HG03097 (cell line): ENCODE measurements around the gene SEL1L2.
A peak's percentile ranks its signal among the peaks of the same experiment; 100 is the strongest.
"Not testable (repeated sequence)": the region's sequence is repeated elsewhere in the genome, so short reads cannot be mapped to it uniquely, and the experiment has no call there.

Experiments used
- ATAC-seq: cut with Tn5 transposase; IDR thresholded peaks from one replicate; pipeline ENCODE4 v1.9.1; 2021; ENCODE audit not compliant: unreplicated experiment, low FRiP score

The SEL1L2 gene, protein sequence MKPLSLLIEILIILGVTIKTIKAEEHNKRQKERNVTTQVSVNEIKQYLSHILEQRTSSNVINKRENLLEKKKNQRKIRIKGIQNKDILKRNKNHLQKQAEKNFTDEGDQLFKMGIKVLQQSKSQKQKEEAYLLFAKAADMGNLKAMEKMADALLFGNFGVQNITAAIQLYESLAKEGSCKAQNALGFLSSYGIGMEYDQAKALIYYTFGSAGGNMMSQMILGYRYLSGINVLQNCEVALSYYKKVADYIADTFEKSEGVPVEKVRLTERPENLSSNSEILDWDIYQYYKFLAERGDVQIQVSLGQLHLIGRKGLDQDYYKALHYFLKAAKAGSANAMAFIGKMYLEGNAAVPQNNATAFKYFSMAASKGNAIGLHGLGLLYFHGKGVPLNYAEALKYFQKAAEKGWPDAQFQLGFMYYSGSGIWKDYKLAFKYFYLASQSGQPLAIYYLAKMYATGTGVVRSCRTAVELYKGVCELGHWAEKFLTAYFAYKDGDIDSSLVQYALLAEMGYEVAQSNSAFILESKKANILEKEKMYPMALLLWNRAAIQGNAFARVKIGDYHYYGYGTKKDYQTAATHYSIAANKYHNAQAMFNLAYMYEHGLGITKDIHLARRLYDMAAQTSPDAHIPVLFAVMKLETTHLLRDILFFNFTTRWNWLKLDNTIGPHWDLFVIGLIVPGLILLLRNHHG

DNA sequence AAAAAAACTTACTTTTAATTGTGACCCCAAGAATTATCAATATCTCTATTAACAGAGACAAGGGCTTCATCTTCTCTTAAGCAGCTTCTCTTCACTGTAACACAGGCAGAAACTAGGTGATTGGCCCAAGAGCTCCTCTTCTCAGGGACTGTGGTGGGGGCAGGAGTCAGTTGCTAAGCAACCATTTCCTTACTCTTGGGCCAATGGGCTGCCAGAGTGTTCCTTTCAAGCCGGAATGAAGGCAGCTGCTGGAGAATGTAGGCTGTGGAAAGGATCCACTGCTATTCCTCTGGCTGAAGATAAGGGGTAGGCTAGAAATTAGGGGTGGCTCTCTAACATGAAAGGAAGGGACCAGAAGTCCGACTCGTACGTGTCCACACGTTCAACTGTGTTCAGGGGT is at the start of gene SEL1L2:
Gene SEL1L2, minus strand, starts transcription at position 150 of the 400 bp plus-strand sequence. Its CDS starts 80 bp downstream, at position 70.
- no peak for ATAC-seq

DNA sequence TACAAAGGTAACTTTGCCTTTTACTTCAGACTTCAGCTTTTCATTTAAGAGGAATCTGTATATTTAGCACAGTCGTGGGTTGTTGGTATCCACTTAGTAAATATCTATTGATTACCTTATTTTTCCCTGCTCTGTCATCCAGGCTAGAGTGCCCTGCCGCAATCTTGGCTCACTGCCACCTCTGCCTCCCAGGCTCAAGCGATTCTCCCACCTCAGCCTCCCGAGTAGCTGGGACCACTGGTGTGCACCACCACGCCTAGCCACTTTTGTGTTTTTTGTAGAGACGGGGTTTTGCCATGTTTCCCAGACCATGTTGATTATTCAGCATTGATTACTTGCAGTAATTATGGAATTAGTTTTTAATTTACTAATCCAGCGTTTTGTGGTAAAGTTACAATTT is 46.2 kb upstream of the SEL1L2 start:
- ATAC-seq = no peak

DNA sequence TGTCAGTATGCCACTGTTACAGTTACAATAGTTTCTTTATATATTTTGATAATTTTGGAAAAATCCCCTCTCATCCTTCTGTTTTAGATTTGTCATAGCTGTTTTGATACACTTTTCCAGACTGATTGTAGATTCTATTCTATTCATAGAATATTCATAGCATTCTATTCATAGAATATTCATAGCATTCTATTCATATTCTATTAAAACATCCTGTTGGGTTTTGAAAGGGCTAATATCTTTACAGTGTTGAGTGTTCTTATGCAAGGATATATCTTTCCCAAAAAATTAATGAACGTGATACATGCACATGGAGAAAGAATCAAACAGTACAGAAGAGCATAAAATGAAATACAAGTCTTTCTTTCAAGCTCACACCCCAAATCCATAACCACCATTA is 42.9 kb upstream of the SEL1L2 start:
- ATAC-seq = no peak

DNA sequence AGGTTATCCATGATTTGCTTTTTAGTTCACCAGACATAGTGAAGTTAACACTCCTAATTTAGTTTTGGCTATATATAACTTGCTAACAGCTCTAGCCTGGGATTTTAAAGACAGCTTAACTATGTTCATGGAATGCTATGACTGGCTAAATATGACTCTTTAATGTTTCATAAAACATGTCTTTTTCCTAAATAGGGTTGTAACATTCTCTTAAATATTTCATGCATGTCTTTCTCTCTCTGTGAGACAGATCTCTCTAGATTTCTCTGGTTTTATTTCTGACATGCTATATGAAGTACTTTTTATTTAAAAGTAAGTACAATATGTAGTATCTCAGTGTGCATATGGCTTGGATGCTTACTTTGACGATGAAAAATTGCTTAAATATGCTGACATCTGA is 40.6 kb upstream of the SEL1L2 start:
- no peak for ATAC-seq

DNA sequence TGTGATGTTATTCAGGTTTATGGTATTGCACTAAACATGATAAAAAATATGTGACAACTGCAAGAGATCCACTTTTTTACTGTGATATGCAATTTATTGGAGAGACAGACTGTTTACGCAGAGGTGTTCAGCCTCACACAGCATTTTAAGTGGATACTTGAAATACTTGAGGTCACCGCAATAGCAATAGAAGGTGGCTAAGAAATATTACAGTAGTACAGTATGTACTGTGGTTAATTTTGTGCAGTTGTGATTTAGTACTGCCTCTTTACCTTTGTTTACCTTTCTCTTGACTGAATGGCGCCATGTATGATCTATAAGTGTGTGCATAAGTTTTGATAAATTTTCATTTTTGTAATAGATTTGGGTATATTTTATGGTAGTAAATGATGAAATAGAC is 22.3 kb upstream of the SEL1L2 start:
- no peak for ATAC-seq

DNA sequence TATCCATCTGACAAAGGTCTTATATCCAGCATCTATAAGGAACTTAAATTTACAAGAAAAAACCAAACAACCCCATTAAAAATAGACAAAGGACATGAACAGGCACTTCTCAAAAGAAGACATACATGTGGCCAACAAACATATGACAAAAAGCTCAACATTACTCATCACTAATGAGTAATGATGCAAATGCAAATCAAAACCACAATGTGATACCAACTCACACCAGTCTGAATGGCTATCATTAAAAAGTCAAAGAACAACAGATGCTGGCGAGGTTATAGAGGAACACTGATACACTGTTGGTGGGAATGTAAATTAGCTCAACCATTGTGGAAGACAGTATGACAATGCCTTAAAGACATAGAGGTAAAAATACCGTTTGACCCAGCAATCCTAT is 18.8 kb upstream of the SEL1L2 start:
- no peak for ATAC-seq

DNA sequence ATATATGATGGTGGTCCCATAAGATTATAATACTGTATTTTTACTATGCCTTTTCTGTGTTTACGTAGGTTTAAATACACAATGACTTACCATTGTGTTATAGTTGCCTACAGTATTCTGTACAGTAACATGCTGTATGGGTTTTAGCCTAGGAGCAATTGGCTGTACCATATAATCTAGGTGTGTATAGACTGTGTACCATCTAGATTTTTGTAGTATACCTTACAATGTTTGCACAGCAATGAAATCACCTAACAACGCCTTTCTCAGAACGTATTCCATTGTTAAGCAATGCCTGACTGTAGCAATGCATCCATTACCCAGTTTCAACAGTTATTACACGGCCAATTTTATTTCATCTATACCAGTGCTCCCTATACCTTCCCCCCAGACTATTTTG is 15.6 kb upstream of the SEL1L2 start:
- ATAC-seq = no peak

DNA sequence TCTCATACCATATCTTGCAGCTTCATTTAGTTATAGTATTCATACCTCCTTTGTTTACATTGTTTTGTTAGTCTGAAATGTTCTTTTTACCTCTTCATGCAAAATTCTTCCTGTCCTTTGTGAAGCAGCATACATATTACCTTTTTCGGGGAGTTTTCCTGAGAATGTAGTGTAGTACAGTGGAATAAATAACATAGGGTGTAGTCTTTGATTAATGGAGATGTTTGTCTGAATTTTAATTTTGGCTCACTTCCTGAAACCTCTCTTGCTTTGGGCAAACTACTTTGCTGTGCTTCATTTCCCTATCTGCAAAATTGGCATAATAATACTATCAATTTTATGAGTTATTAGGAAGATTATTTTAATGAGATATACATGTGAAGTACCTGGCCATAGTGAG is 10.5 kb upstream of the SEL1L2 start:
- no peak for ATAC-seq

DNA sequence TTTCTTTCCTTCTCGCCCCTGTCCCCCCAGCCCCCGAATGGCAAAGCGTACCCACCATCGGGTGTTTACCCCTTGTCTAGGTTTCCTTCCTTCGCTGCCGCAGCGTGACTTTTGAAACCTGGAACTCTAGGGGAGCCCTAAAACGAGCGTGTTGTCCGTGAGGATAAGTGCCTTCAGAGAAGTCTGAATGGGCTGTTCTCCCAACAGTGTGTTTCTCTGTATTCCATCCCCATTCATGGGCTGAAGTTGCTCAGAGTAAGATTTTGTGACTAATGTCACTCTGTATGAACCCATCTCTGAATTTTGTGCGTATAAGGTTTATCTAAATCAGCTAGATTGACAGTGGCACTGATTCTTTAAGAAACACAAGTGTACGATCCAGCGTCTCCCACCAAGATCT is 5.9 kb upstream of the SEL1L2 start:
- no peak for ATAC-seq

DNA sequence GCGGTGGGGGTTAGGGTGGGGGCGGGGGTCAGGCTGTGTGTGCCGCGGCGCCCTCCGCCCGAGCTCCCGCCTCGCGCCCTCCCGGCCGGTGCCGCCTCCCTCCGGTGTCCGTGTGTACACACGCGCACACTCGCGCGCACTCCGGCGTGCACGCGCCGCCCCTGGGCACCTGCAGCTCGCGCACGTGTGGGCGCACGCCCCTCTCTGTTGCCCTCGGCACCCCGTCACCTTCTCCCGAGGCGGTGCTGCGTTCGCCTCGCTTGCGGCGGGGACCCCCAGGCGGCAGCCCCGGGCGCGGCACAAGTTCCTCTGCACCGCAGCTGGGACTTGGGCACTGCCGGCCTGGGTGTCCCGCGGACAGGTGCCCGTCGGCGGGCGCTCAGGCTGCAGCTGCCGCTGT is 5.4 kb upstream of the SEL1L2 start:
- no peak for ATAC-seq

DNA sequence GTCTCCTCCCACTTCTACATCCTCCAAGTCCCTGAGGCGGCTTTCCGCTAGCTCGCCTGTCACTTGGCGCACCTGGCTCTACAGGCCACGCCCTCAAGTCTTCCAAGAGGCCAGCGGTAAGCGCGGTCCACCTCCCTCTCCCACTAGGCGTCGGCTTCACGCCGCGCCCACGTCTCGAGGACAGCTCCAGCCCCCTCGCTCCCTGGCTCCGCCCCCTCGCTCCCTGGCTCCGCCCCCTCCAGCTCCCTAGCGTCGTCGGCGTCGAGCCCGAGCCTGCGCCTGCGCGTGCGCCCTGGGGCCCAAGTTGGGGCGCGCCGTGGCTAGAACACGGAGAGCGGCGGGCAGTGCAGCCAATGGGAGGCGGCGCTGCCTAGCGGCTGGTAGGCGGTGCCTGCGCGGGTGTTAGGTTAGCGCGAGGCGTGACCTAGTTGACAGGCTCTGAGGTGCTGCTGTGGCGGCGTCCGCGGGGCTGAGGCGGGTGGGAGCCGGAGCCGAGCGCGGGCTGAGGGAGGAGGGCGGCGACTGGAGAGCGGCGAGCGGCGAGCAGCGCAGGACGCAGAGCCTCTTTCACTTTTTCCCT is 4.8 kb upstream of the SEL1L2 start, which contains the start of gene MACROD2:
Gene MACROD2, plus strand, starts transcription at position 431 of the 580 bp plus-strand sequence.
- peak; percentile 71 for ATAC-seq

DNA sequence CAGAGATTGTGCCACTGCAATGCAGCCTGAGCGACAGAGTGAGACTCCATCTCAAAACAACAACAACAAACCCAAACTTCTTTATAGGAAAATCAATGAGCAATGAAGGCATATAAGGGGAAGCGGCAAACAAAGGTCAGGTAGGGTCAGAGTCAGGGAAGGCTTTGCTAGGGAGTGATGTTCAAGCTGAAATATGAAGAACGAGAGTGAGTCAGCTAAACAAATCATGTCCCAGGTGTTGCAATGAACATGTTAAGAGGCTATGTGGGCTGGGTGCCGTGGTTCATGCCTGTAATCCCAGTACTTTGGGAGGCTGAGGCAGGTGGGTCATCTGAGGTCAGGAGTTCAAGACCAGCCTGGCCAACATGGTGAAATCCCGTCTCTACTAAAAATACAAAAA is 1.5 kb upstream of the SEL1L2 start:
- ATAC-seq = not testable (repeated sequence)

DNA sequence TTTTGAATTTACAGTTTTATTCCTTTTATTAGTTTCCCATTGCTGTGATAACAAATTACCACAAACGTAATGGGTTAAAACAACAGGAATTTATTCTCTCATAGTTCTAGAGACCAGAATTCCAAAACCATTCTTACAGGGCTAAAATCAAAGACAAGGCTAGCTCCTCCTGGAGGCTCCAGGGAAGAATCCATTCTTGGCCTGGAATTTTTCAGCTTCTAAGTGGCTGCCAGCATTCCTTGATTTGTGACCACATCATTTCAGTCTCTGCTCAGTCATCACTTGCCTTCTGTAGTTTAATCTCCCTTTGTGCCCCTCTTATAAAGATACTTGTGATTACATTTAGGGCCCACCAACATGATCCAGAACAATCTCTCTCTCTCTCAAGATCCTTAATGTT is 897 bp upstream of the SEL1L2 start:
- ATAC-seq = no peak

DNA sequence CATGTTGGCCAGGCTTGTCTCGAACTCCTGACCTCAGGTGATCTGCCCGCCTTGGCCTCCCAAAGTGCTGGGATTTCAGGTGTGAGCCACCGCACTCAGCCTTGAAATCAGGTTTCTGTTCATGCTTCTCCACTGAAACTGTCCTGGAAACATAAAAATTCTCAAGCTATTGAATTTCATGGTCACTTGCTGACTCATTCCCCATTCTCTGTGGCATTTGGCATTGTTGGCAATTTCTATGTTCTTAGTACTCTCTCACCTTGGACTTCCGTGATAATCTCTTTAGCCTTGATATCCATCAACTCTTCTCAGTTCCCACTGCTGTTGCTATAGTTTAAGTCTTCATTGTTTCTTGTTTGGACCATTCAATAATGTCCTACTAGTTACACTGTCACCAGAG is 6.2 kb downstream of the SEL1L2 start:
- ATAC-seq = no peak

DNA sequence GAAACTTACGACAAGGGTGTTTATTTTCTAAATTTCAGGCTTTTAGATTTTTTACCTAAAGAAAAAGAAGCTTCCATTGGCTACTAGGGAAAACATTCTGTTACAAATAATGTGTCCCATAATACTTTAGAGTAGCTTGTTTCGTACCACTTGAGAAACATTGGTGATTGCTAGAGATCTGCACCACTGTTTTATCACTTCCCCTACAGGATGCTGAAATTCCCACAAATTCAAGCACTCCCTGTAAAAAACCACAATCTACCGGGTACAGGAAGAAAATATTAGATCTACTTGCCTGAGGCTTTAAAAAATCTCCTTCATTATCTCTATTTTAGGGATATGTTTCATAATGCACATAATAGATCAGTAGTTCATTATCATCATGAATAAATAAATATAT is 29.9 kb downstream of the SEL1L2 start:
- no peak for ATAC-seq

DNA sequence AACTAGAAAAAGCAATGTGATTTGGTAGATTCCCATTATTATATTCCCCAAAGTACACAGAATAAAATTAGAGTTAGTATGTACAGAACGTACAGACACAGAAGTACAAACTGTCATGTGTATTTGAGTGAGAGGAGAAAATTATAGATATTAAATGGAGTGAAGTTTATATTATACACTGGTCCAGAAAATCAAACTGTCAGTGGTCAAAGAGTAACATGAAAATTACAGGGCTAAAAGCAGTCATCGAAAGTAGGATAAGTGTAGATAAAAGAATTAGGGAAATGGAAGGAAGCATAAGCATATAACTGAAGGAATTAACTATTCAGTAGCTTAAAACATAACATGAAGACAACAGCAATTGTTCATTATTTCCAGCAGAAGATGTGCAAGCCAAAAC is 30.3 kb downstream of the SEL1L2 start:
- no peak for ATAC-seq

DNA sequence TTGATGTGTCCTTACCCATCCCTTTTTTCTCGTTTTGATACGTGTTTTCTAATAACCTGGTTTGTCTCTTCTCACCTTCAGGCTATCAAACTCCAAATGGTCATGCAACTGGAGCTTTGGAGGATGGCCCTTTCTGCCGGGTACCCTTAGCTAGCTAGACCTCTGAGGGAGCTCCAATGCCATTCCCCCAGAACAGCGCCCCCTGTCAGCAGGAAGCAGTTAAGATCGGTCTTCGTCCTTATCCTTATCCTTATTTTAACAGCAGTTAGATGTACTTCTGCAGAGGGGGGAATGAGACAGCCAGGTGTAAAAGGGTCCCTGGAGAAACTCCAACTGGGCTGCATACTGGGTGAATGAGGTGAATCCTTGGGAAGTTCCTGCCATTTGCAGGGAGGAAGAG is 37.2 kb downstream of the SEL1L2 start:
- ATAC-seq = no peak

DNA sequence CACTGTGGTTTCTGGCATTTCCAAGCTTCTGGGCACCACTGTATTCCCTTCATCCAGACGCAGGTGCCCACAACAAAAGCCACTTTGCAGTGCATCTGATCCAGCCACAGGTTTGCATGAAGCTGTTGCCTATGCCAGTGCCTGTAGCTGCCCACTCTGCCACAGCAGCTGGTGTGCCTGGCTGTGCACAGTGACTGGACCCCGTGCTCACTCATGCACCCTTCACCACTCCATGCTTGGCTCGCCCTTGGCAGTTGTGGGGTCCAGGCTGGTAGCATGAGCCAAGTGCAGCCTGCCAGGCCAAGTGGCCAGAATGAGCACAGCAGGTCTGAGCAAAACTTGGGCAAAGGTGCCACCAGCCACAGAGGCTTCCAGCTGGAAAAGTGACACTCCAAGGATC is 42.7 kb downstream of the SEL1L2 start:
- no peak for ATAC-seq

DNA sequence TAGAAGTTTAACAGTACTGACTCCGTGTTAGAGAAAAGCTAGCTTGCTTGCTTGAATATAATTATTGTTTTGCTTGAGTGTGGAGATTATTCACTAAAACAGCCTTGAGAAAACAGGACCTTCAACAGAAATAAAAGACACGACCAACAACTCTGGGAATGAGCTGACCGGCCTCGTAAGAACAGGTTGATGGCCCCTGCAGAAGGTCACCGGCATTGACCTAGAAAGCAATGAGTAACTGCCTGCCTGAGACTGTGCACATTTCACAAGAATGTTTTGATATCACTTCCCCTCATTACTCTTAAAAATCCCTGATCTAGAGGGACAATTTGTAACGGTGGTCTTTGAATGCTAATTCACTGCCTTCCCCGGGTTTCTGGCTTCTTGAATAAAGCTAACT is 49.4 kb downstream of the SEL1L2 start:
- no peak for ATAC-seq

DNA sequence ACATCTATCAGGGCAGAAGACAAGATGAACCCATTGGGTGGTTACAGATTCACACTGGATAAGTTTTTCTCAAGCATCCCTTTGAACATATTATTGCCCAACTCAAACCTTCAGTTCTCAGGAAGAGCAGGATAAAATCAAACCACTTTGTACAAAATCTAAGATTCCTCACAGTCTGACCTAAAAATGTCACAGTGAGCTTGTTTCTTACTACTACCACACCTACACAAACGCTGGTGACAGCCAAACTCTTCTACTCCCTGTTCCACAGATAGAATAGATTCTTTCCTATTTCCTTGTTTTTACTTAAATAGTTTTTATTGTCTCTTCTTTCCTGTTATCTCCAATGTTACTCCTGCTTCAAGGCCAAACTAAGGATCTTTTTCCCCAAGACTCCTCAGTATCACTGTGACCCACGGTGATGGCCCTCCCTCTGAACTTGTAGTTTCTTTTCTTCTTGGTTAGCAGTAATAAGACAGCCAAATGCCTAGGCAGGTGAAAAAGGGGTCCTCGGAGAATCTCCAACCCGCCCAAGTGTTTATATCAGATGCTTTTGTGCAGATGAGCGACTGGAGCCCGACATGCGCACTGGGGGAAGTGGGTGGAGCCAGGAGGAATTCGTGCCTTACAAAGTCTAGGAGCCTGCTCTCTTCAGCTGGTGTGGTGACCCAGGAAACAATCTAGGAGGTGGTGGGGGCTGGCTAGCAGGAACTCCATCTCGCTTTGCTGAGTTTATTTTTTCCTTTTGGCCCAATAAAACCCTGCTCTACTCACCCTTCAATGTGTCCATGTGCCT is 53.4 kb downstream of the SEL1L2 start:
- ATAC-seq = no peak
